ENCODE data around the gene ANKIB1.

Gene ANKIB1

DNA sequence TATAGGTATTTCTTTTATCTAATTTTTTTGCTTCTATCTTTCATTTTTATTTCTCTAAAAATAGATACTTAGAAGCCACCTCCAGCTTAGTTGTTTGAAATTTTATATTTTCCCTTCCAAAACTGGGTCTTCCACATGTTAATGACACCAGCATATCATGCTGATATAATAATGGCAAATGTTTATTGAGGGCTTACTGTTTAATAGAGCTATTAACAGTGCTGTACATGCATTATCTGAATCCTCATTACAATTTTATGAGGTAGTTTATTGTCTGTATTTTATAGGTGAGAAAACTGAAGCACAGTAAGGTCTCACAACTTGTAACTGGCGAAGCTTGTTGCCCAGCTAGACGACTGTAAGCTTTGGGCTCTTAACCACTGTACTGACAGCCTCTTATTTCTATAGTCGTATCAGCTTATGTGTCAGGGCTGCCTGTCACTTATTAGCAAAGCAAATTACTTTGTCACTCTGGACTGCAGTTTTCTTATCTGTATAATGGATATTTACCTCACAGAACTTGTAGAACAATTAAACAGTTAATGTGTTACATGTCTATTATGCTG, 51.2 kb downstream of the ANKIB1 start:
- no peak for DNase-seq (ENCODE audit: extremely low spot score)
- ChIA-PET CTCF (no interaction called here), POLR2A (no interaction called here)
- TF ChIP-seq CTBP1 (IDR thresholded peaks at IDR 0.05; ENCODE audit: borderline replicate concordance) (no peak), HDGF (IDR thresholded peaks at IDR 0.05; ENCODE audit: borderline replicate concordance) (no peak)
- TF ChIP-seq, protein P1, sequence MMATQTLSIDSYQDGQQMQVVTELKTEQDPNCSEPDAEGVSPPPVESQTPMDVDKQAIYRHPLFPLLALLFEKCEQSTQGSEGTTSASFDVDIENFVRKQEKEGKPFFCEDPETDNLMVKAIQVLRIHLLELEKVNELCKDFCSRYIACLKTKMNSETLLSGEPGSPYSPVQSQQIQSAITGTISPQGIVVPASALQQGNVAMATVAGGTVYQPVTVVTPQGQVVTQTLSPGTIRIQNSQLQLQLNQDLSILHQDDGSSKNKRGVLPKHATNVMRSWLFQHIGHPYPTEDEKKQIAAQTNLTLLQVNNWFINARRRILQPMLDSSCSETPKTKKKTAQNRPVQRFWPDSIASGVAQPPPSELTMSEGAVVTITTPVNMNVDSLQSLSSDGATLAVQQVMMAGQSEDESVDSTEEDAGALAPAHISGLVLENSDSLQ (IDR thresholded peaks at IDR 0.05), result peak; percentile 54; the same call in 1 of the 2 replicates

DNA sequence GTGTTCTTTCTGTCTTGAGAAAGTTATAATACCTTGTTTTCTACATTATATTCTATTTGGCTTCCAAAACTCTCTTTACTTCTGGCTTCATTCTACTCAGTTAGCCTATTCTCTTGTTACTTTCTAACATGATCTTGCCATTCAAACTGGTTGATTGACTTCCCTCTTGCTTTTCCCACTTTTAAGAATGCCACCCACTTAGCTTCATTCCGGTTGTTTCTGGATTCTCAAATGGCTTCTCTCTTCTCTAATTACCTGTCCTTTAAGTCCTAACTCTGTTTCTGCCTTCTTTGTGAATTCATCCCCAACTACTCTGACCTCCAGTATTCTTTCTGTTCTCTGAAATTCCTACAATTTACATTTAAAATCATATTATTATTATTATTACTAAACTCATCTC, 52.0 kb downstream of the ANKIB1 start:
- no peak for TF ChIP-seq HDGF (IDR thresholded peaks at IDR 0.05; ENCODE audit: borderline replicate concordance)
- no peak for TF ChIP-seq TARDBP (IDR thresholded peaks at IDR 0.05)
- no peak for TF ChIP-seq CTBP1 (IDR thresholded peaks at IDR 0.05; ENCODE audit: borderline replicate concordance)
- TF ChIP-seq FOXM1 (IDR thresholded peaks at IDR 0.05; ENCODE audit: borderline replicate concordance), result no peak
- TF ChIP-seq, protein P1 (IDR thresholded peaks at IDR 0.05), result no peak
- no peak for TF ChIP-seq ZNF384 (IDR thresholded peaks at IDR 0.05)
- no peak for TF ChIP-seq SUZ12 (IDR thresholded peaks at IDR 0.05)
- no peak for TF ChIP-seq L3MBTL2 (conservative IDR thresholded peaks at IDR 0.05)
- TF ChIP-seq FOXK2 (IDR thresholded peaks at IDR 0.05), result no peak
- no peak for TF ChIP-seq ARNT (IDR thresholded peaks at IDR 0.05)
- TF ChIP-seq NFRKB (IDR thresholded peaks at IDR 0.05), result no peak
- TF ChIP-seq BHLHE40 (IDR thresholded peaks at IDR 0.05; ENCODE audit: borderline replicate concordance), result no peak
- no peak for TF ChIP-seq SP1 (IDR thresholded peaks at IDR 0.05)
- no peak for TF ChIP-seq LEF1 (IDR thresholded peaks at IDR 0.05; ENCODE audit: borderline replicate concordance)
- TF ChIP-seq ELF4 (IDR thresholded peaks at IDR 0.05), result no peak
- TF ChIP-seq FOXA1 (IDR thresholded peaks at IDR 0.05), result no peak
- CTCF ChIA-PET, result no interaction called here
- no peak for DNase-seq (ENCODE audit: extremely low spot score)
- POLR2A ChIA-PET, result no interaction called here

DNA sequence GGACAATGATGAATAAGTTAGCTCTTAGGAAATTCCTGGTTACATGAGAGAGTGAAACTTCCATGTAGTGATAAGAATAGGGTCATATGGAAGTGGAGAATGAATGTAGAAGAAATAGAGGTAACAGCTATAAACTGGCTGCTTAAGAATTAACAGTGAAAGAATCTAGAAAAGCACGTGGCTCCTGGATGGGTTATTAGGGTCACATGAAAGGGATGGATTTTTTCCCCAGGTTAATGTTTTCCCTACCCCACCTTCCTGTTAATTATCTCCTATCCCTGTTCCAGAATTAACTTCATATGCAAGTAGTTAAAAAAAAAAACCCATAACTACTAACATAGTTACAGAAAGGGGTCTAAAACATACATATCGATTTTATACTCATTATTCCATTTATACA, 58.0 kb downstream of the ANKIB1 start:
- ChIA-PET POLR2A (no interaction called here), CTCF (no interaction called here)
- no peak for DNase-seq (ENCODE audit: extremely low spot score)
- TF ChIP-seq ARNT (IDR thresholded peaks at IDR 0.05) (no peak), L3MBTL2 (conservative IDR thresholded peaks at IDR 0.05) (no peak), HDGF (IDR thresholded peaks at IDR 0.05; ENCODE audit: borderline replicate concordance) (no peak), ELF4 (IDR thresholded peaks at IDR 0.05) (no peak), CTBP1 (IDR thresholded peaks at IDR 0.05; ENCODE audit: borderline replicate concordance) (no peak), SUZ12 (IDR thresholded peaks at IDR 0.05) (no peak), NFRKB (IDR thresholded peaks at IDR 0.05) (no peak)
- TF ChIP-seq, protein P1 (IDR thresholded peaks at IDR 0.05), result no peak

DNA sequence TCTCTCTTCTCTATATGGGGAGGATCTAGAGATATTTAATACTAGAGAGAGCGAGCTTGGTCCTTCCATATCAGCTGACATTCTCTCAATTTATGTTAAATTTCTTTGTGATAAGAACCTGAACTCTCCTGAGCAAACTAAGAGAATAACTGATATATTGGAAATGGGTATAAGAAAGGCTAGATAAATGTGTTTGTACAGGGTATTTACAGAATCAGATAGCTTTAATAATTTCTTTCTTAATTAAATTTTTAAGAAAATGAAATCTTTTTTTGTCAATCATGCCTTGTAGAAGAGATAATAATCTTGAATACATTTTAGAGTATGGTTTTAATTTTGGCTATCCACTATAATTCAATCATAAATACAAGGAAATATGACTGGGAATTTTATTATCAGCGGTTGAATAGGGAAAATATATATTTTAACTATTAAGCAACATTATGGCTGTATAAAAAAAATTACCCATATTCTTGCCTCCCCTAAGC, 58.7 kb downstream of the ANKIB1 start:
- CTCF ChIA-PET, result no interaction called here

DNA sequence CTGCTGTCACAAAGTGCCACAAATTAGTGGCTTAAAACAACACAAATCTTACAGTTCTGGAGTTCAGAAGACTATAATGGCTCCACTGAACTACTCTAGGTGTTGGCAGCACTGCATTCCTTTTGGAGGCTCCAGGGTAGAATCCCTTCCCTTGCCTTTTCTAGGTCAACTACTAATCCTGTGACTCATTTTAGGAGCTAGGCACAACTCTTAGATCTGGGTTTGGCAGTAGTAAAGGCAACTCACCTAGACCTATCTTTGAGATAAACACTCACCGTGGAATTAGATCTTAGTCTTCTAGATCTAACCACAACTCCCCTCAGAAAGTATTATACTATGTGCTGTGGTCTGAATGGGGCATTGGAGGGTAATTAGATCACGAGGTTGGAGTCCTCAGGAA, 60.4 kb downstream of the ANKIB1 start:
- no peak for TF ChIP-seq NFRKB (IDR thresholded peaks at IDR 0.05)
- TF ChIP-seq L3MBTL2 (conservative IDR thresholded peaks at IDR 0.05), result no peak
- TF ChIP-seq FOXA1 (IDR thresholded peaks at IDR 0.05), result no peak
- no peak for TF ChIP-seq FOXK2 (IDR thresholded peaks at IDR 0.05)
- TF ChIP-seq SUZ12 (IDR thresholded peaks at IDR 0.05), result no peak
- TF ChIP-seq ARNT (IDR thresholded peaks at IDR 0.05), result no peak
- TF ChIP-seq SP1 (IDR thresholded peaks at IDR 0.05), result no peak
- TF ChIP-seq ELF4 (IDR thresholded peaks at IDR 0.05), result no peak
- TF ChIP-seq CTBP1 (IDR thresholded peaks at IDR 0.05; ENCODE audit: borderline replicate concordance), result no peak
- no peak for TF ChIP-seq FOXM1 (IDR thresholded peaks at IDR 0.05; ENCODE audit: borderline replicate concordance)
- no peak for TF ChIP-seq LEF1 (IDR thresholded peaks at IDR 0.05; ENCODE audit: borderline replicate concordance)
- TF ChIP-seq BHLHE40 (IDR thresholded peaks at IDR 0.05; ENCODE audit: borderline replicate concordance), result no peak
- TF ChIP-seq, protein P1 (IDR thresholded peaks at IDR 0.05), result no peak
- no peak for TF ChIP-seq ZNF384 (IDR thresholded peaks at IDR 0.05)
- no peak for DNase-seq (ENCODE audit: extremely low spot score)
- ChIA-PET CTCF (interaction anchor here (0.6 kb wide), 1 partner anchor 87 kb away, joined by 3 read pairs; no protein-coding TSS in a partner anchor), POLR2A (no interaction called here)

More for the DNA sequence above, 58.7 kb downstream of the ANKIB1 start:
- POLR2A ChIA-PET, result no interaction called here
- DNase-seq (ENCODE audit: extremely low spot score), result no peak
- TF ChIP-seq L3MBTL2 (conservative IDR thresholded peaks at IDR 0.05) (no peak), HDGF (IDR thresholded peaks at IDR 0.05; ENCODE audit: borderline replicate concordance) (no peak), SUZ12 (IDR thresholded peaks at IDR 0.05) (no peak), FOXM1 (IDR thresholded peaks at IDR 0.05; ENCODE audit: borderline replicate concordance) (no peak), NFRKB (IDR thresholded peaks at IDR 0.05) (no peak), ZNF384 (IDR thresholded peaks at IDR 0.05) (no peak), LEF1 (IDR thresholded peaks at IDR 0.05; ENCODE audit: borderline replicate concordance) (no peak), FOXA1 (IDR thresholded peaks at IDR 0.05) (no peak)

DNA sequence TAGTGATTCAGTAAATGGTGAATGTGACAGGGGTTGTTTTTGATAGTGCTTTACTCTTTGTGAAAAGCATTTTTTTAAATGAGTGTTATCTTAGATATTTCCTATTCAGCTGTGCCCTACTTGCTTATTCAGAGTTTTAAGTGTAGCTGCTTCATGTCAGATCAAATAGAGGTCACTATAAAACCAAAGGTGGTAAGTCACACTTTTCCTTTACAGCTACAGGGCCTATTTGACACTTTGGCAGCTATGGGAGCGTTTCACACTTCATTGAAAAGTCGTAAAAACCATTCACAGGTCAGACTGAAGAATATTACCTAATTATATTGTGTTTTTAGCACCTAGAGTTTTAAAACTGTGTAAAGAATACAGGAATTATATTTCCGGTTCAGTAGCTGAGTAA, 67.3 kb downstream of the ANKIB1 start:
- DNase-seq (ENCODE audit: extremely low spot score), result no peak
- CTCF ChIA-PET, result no interaction called here
- TF ChIP-seq SP1 (IDR thresholded peaks at IDR 0.05), result no peak
- no peak for TF ChIP-seq LEF1 (IDR thresholded peaks at IDR 0.05; ENCODE audit: borderline replicate concordance)
- TF ChIP-seq L3MBTL2 (conservative IDR thresholded peaks at IDR 0.05), result no peak
- TF ChIP-seq TARDBP (IDR thresholded peaks at IDR 0.05), result no peak
- TF ChIP-seq BHLHE40 (IDR thresholded peaks at IDR 0.05; ENCODE audit: borderline replicate concordance), result no peak
- TF ChIP-seq FOXM1 (IDR thresholded peaks at IDR 0.05; ENCODE audit: borderline replicate concordance), result no peak
- no peak for TF ChIP-seq HDGF (IDR thresholded peaks at IDR 0.05; ENCODE audit: borderline replicate concordance)
- TF ChIP-seq CTBP1 (IDR thresholded peaks at IDR 0.05; ENCODE audit: borderline replicate concordance), result no peak
- TF ChIP-seq, protein P1 (IDR thresholded peaks at IDR 0.05), result no peak
- TF ChIP-seq NFRKB (IDR thresholded peaks at IDR 0.05), result no peak
- no peak for TF ChIP-seq FOXA1 (IDR thresholded peaks at IDR 0.05)
- TF ChIP-seq SUZ12 (IDR thresholded peaks at IDR 0.05), result no peak
- no peak for TF ChIP-seq ARNT (IDR thresholded peaks at IDR 0.05)
- POLR2A ChIA-PET, result no interaction called here

Measured in HEK293T (cell line).